Measurements from ENCODE around the gene IL6R.
A peak's percentile ranks its signal among the peaks of the same experiment; 100 is the strongest.
"Not testable (repeated sequence)": the region's sequence is repeated elsewhere in the genome, so short reads cannot be mapped to it uniquely, and the experiment has no call there.

The IL6R gene

DNA sequence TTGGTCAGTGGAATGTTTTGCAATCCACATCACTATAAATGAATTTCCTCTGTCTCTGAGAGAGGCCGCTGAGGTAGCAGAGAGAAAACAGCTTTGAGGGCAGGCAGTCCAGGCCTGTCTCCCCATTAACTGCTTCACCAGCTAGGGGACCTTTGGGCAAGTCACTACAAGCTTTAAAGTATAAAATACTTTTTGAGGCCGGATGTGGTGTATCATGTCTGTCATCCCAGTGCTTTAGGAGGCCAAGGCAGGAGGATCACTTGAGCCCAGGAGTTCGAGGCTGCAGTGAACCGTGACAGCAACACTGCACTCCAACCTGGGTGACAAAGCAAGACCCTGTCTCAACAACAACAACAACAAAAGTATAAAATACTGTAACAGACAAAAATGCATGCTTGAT, 6.4 kb downstream of the IL6R start:
- DNase-seq (ENCODE audit: low read depth in 1 of 2, low spot score in 1 of 2): no peak
- in situ Hi-C loops (cut with HindIII; ENCODE audit: low pct_unique_long_range_greater_than_20kb, low sequenced_read_pairs): no loop called here
- no peak for TF ChIP-seq JUND (IDR thresholded peaks at IDR 0.05; ENCODE audit: low read depth)

DNA sequence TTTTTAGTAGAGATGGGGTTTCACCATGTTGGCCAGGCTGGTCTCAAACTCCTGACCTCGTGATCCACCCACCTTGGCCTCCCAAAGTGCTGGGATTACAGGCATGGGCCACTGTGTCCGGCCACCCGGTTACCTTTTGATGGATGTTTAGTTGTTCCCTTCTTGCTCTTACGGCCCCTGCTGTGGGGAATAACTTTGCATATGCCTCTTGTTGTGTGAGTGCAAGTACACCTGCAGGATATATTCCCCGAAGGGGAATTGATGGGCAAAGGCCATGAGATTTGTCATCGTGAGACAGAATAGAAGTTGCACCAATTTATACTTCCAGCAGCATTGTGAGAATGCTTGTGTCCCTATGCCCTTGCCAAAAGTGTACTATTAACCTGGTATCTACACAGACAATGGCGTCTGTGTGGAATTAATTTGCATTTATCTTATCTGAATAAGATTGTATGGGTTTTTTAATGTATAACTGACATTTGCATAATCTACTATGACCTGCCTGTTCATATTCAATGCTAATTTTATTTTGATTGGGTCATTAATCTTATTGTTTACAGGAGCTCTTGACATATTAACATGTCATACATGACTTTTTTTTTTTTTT, 8.1 kb downstream of the IL6R start:
- in situ Hi-C loops (cut with HindIII; ENCODE audit: low pct_unique_long_range_greater_than_20kb, low sequenced_read_pairs): no loop called here
- no peak for TF ChIP-seq JUND (IDR thresholded peaks at IDR 0.05; ENCODE audit: low read depth)
- DNase-seq (ENCODE audit: low read depth in 1 of 2, low spot score in 1 of 2): no peak

- in situ Hi-C loops (cut with HindIII; ENCODE audit: low pct_unique_long_range_greater_than_20kb, low sequenced_read_pairs): no loop called here
- no peak for DNase-seq (ENCODE audit: low read depth in 1 of 2, low spot score in 1 of 2)
- no peak for TF ChIP-seq JUND (IDR thresholded peaks at IDR 0.05; ENCODE audit: low read depth)
These were observed 9.5 kb downstream of the IL6R start for GRCh38 chr1:154414606-154415005.

GRCh38 chr1:154416471-154417337, 11.6 kb downstream of the IL6R start:
- no peak for DNase-seq (ENCODE audit: low read depth in 1 of 2, low spot score in 1 of 2)
- in situ Hi-C loops (cut with HindIII; ENCODE audit: low pct_unique_long_range_greater_than_20kb, low sequenced_read_pairs): no loop called here
- no peak for TF ChIP-seq JUND (IDR thresholded peaks at IDR 0.05; ENCODE audit: low read depth)

- no peak for TF ChIP-seq JUND (IDR thresholded peaks at IDR 0.05; ENCODE audit: low read depth)
- in situ Hi-C loops (cut with HindIII; ENCODE audit: low pct_unique_long_range_greater_than_20kb, low sequenced_read_pairs): no loop called here
- DNase-seq (ENCODE audit: low read depth in 1 of 2, low spot score in 1 of 2): no peak
These were observed 12.1 kb downstream of the IL6R start for GRCh38 chr1:154417338-154417608.

- TF ChIP-seq JUND (IDR thresholded peaks at IDR 0.05; ENCODE audit: low read depth): peak; percentile 63; the same call in 1 of the 2 replicates
- DNase-seq (ENCODE audit: low read depth in 1 of 2, low spot score in 1 of 2): peak; percentile 61 to 84
- in situ Hi-C loops (cut with HindIII; ENCODE audit: low pct_unique_long_range_greater_than_20kb, low sequenced_read_pairs): no loop called here
These were observed 13.1 kb downstream of the IL6R start for GRCh38 chr1:154418062-154418921.

DNA sequence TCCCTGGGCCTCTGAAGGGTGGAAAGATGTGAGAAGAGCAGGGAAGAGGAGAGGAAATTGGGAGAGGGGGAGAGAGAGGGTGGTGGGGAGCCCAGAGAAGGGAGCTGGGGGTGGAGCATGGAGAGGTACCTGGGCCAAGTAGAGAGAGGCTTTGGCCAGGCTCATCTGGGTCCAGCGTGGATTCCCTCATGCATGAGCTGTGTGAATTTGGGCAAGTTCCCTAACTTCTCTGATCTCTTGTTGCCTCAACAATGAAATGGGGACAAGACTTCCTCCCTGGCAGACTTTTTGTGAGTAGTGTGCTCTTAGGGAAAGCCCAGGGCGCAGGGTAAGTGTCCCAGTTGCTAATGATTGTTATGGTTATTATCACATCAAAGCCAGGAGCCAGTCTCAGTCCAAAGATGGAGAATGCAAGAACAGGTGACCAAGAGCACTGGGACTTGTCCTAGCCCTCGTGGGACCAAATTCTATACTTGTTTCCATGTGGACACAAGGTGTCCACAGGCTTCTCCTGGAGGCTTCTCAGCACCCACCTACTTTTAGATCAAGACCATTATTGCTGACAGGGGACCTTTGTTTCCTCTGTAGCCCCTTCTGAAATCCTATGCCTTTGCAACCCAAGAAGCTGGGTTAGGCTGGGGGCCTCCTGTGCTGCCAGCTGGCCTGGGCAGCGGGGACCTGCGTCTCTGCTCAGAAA, 13.9 kb downstream of the IL6R start:
- no peak for TF ChIP-seq JUND (IDR thresholded peaks at IDR 0.05; ENCODE audit: low read depth)
- in situ Hi-C loops (cut with HindIII; ENCODE audit: low pct_unique_long_range_greater_than_20kb, low sequenced_read_pairs): no loop called here
- DNase-seq (ENCODE audit: low read depth in 1 of 2, low spot score in 1 of 2): no peak

DNA sequence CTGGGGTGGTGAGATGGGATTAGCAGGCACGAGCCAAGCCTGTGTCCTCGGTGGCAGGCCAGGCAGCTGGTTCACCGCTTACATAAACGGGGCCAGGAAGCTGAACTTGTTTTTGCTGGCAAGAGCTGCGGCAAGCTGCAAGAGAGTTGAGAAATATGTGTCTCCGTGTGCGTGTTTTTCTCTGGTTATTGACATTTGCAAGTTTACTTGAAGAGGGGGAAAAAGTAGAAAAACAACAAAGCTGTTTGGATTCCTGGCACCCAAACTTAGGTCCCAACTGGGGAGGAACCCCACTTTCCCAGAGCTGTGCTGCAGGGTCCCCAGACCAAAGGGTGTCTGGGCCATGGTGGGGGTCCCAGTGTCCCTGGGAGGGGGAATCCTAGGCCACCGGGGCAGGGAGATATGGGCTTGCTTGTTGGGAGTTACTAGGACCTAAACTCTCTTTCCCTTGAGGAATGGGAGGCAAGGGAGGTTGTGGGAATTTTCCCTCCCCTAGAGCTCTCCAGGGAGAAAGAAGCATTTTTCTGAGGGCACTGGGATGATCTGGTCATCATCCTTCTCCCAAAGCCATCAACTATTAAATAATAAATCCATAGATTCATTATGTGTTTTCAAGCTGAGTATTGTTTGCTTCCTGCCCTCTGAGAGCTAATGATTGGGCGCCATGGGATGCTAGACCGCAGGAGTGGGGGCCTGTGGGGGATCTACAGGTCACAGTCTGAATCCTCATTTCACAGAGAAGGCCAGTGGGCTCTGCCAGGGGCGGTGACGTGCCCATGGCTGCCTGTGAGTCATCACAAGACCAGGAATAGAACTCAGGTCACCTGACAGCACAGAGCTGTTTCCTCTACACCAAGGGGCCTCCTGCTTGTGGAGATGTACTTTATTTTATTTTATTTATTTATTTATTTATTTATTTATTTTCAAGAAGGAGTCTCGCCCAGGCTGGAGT, 14.8 kb downstream of the IL6R start:
- in situ Hi-C loops (cut with HindIII; ENCODE audit: low pct_unique_long_range_greater_than_20kb, low sequenced_read_pairs): no loop called here
- DNase-seq (ENCODE audit: low read depth in 1 of 2, low spot score in 1 of 2): peak; percentile 59 to 85
- no peak for TF ChIP-seq JUND (IDR thresholded peaks at IDR 0.05; ENCODE audit: low read depth)

DNA sequence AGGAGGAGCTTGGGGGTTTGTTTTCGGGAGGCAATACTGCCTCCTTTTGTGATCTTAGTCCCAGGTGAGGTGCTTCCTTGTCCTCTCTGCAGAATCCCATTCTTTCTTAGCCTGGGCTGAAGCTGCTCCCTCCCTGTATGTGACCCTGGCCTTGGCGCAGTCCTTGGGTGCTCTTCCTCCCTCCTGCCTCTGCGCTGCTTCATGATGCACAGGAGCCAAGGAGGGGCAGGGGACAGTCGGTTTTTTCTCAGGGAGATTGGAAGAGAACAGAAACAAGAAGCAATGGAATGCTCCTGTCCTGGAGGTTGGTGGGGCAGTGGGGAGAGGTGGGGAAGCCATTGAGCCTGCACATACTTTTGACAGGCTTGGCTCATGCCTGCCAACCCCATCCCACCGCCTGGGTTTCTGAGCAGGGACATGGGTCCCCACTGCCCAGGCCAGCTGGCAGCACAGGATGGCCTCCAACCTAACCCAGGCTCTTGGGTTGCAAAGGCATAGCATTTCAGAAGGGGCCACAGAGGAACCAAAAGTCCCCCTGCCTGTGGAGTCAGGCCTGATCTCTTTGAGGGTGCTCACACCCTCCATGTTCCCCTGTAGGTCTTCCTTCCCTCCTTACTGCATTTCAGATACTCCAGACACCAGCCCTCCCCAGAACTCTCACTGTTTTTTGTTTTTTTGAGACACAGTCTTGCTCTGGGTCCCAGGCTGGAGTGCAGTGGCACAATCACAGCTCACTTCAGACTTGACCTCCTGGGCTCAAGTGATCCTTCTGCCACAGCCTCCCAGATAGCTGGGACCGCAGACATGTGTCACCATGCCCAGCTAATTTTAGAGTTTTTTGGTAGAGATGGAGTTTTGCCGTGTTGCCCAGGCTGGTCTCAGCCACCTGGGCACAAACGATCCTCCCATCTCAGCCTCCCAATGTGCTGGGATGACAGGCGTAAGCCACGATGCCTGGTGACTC, 16.1 kb downstream of the IL6R start:
- DNase-seq (ENCODE audit: low read depth in 1 of 2, low spot score in 1 of 2): no peak
- TF ChIP-seq JUND (IDR thresholded peaks at IDR 0.05; ENCODE audit: low read depth): no peak
- in situ Hi-C loops (cut with HindIII; ENCODE audit: low pct_unique_long_range_greater_than_20kb, low sequenced_read_pairs): no loop called here

DNA sequence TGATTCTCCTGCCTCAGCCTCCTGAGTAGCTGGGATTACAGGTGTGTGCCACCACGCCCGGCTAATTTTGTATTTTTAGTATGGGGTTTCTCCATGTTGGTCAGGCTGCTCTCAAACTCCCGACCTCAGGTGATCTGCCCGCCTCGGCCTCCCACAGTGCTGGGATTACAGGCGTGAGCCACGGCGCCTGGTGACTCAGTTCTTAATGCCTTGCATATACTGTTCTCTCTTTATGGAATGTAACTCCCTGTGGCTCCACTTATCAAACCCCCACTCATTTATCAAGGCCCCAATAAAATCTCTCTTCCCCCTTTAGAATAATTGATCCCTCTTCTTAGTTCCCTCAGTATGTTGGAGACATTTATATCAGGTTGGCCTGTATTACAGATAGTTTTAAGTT, 16.9 kb downstream of the IL6R start:
- in situ Hi-C loops (cut with HindIII; ENCODE audit: low pct_unique_long_range_greater_than_20kb, low sequenced_read_pairs); DNase-seq (ENCODE audit: low read depth in 1 of 2, low spot score in 1 of 2): not testable (repeated sequence)

- no peak for DNase-seq (ENCODE audit: low read depth in 1 of 2, low spot score in 1 of 2)
- in situ Hi-C loops (cut with HindIII; ENCODE audit: low pct_unique_long_range_greater_than_20kb, low sequenced_read_pairs): no loop called here
- no peak for TF ChIP-seq JUND (IDR thresholded peaks at IDR 0.05; ENCODE audit: low read depth)
These were observed 17.4 kb downstream of the IL6R start for GRCh38 chr1:154422521-154422920.
